ENCODE measurements around the gene MYL5.

Gene MYL5

DNA sequence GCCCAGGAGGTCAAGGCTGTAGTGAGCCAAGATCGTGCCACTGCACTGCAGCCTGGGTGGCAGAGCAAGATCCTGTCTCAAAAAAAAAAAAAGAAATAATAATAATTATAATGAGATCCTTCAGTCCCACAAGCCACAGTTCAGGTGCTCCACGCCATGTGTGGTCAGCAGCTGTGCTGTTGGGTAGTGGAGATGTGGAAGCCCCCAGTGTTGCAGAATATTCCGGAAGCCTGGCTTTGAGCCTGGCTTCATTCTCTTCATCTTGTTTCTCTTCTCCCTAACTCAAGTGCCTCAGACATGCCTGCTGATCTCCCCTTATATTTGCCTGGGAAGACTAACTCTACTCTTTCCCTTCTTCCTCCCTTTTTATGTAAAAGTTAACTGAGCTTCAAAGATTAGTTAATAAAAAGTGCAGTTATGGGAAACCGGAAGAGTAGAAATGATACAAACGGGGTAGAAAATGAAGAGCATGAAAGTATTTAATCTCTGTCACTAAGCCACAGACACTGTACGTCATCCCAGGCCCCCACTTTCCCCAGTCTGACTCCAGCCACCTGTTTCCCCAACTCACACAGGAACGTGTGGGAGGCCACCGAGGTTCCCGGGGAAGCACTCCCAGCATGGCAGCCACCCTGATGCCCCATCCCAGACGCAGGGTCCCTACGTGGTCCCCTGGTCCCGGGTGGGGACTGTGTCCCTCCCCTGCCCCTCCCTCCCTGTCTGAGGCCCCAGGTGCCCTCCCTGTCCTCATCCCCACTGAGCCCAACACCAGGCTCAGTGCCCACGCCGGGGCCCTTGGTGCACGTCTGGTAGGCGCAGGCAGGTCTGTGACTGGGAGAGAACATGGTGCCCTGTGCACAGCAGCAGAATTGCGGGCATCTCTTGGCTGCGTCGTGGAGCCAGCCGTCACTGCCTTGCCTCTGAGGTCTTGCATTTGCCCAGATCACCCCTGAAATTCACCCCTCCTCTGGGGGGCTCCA lies 55.3 kb downstream of the MYL5 start (continued):
- no peak for TF ChIP-seq PATZ1 (tag by site-specific recombination; IDR thresholded peaks at IDR 0.05)
- TF ChIP-seq, protein P1, sequence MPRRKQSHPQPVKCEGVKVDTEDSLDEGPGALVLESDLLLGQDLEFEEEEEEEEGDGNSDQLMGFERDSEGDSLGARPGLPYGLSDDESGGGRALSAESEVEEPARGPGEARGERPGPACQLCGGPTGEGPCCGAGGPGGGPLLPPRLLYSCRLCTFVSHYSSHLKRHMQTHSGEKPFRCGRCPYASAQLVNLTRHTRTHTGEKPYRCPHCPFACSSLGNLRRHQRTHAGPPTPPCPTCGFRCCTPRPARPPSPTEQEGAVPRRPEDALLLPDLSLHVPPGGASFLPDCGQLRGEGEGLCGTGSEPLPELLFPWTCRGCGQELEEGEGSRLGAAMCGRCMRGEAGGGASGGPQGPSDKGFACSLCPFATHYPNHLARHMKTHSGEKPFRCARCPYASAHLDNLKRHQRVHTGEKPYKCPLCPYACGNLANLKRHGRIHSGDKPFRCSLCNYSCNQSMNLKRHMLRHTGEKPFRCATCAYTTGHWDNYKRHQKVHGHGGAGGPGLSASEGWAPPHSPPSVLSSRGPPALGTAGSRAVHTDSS (tag by site-specific recombination; IDR thresholded peaks at IDR 0.05), result no peak
- TF ChIP-seq KLF1 (tag by site-specific recombination; IDR thresholded peaks at IDR 0.05), result no peak
- TF ChIP-seq, protein P2, sequence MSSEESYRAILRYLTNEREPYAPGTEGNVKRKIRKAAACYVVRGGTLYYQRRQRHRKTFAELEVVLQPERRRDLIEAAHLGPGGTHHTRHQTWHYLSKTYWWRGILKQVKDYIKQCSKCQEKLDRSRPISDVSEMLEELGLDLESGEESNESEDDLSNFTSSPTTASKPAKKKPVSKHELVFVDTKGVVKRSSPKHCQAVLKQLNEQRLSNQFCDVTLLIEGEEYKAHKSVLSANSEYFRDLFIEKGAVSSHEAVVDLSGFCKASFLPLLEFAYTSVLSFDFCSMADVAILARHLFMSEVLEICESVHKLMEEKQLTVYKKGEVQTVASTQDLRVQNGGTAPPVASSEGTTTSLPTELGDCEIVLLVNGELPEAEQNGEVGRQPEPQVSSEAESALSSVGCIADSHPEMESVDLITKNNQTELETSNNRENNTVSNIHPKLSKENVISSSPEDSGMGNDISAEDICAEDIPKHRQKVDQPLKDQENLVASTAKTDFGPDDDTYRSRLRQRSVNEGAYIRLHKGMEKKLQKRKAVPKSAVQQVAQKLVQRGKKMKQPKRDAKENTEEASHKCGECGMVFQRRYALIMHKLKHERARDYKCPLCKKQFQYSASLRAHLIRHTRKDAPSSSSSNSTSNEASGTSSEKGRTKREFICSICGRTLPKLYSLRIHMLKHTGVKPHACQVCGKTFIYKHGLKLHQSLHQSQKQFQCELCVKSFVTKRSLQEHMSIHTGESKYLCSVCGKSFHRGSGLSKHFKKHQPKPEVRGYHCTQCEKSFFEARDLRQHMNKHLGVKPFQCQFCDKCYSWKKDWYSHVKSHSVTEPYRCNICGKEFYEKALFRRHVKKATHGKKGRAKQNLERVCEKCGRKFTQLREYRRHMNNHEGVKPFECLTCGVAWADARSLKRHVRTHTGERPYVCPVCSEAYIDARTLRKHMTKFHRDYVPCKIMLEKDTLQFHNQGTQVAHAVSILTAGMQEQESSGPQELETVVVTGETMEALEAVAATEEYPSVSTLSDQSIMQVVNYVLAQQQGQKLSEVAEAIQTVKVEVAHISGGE (tag by site-specific recombination; conservative IDR thresholded peaks at IDR 0.05; ENCODE audit: low read depth), result no peak
- TF ChIP-seq KLF10 (tag by site-specific recombination; IDR thresholded peaks at IDR 0.05), result no peak
- TF ChIP-seq ZNF341 (tag by site-specific recombination; IDR thresholded peaks at IDR 0.05; ENCODE audit: low read depth), result no peak
- no peak for TF ChIP-seq ZNF169 (tag by site-specific recombination; IDR thresholded peaks at IDR 0.05)

DNA sequence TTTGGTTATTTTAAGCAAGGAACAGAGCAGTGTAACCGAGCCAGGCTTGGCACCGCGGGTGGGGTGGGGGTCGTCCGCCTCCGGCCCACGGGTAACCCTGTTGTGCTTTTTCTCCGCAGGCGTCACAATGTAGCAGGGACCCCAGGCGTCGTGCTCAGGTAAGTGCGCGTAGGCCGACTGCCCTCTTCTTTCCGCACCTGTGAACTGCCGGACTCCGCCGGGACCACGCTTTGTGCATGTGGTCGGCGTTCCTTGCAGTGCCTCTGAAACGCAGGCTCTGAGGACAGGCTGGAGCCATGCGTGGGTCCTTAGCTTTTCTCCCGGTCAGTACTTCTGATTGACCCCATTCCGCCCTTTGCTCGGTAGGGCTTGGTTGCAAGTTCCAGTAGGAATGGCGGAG lies 56.2 kb downstream of the MYL5 start:
- no peak for TF ChIP-seq ZNF221 (tag by site-specific recombination; IDR thresholded peaks at IDR 0.05; ENCODE audit: borderline replicate concordance)
- no peak for TF ChIP-seq ZNF211 (tag by site-specific recombination; IDR thresholded peaks at IDR 0.05; ENCODE audit: low read depth)
- TF ChIP-seq, protein P3, sequence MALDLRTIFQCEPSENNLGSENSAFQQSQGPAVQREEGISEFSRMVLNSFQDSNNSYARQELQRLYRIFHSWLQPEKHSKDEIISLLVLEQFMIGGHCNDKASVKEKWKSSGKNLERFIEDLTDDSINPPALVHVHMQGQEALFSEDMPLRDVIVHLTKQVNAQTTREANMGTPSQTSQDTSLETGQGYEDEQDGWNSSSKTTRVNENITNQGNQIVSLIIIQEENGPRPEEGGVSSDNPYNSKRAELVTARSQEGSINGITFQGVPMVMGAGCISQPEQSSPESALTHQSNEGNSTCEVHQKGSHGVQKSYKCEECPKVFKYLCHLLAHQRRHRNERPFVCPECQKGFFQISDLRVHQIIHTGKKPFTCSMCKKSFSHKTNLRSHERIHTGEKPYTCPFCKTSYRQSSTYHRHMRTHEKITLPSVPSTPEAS (tag by site-specific recombination; IDR thresholded peaks at IDR 0.05), result no peak
- TF ChIP-seq, protein P4, sequence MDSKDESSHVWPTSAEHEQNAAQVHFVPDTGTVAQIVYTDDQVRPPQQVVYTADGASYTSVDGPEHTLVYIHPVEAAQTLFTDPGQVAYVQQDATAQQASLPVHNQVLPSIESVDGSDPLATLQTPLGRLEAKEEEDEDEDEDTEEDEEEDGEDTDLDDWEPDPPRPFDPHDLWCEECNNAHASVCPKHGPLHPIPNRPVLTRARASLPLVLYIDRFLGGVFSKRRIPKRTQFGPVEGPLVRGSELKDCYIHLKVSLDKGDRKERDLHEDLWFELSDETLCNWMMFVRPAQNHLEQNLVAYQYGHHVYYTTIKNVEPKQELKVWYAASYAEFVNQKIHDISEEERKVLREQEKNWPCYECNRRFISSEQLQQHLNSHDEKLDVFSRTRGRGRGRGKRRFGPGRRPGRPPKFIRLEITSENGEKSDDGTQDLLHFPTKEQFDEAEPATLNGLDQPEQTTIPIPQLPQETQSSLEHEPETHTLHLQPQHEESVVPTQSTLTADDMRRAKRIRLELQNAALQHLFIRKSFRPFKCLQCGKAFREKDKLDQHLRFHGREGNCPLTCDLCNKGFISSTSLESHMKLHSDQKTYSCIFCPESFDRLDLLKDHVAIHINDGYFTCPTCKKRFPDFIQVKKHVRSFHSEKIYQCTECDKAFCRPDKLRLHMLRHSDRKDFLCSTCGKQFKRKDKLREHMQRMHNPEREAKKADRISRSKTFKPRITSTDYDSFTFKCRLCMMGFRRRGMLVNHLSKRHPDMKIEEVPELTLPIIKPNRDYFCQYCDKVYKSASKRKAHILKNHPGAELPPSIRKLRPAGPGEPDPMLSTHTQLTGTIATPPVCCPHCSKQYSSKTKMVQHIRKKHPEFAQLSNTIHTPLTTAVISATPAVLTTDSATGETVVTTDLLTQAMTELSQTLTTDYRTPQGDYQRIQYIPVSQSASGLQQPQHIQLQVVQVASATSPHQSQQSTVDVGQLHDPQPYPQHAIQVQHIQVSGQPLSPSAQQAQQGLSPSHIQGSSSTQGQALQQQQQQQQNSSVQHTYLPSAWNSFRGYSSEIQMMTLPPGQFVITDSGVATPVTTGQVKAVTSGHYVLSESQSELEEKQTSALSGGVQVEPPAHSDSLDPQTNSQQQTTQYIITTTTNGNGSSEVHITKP (tag by site-specific recombination; IDR thresholded peaks at IDR 0.05), result no peak
- TF ChIP-seq, protein P5, sequence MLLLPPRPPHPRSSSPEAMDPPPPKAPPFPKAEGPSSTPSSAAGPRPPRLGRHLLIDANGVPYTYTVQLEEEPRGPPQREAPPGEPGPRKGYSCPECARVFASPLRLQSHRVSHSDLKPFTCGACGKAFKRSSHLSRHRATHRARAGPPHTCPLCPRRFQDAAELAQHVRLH (tag by site-specific recombination; IDR thresholded peaks at IDR 0.05), result no peak
- no peak for TF ChIP-seq ZNF174 (tag by site-specific recombination; IDR thresholded peaks at IDR 0.05)
- ChIA-PET CTCF (no interaction called here), POLR2A (no interaction called here)
- Histone ChIP-seq H3K27ac (ENCODE audit: extremely low read depth, low read depth, low read length) (no peak overlapping the region), H3K9me3 (ENCODE audit: control insufficient read depth, insufficient read depth, low read depth, low read length) (no peaks in the 10 kb centered on the region), H3K4me3 (ENCODE audit: low read depth, low read length) (no peak overlapping the region), H3K4me1 (ENCODE audit: control insufficient read depth, insufficient read depth, low read length) (0 out of 2 replicates have a peak, but pooled peaks cover 5% of the 10 kb centered on the region), H3K36me3 (ENCODE audit: control insufficient read depth in 2 of 2, insufficient read depth in 1 of 2, low read length in 2 of 2) (peaks cover 0 to 47% of the 10 kb centered on the region in 2 experiments; a peak in 1 of 3 replicates)

Data from HEK293 (cell line).